ENCODE measurements around the gene GABRQ.
A peak's percentile ranks its signal among the peaks of the same experiment; 100 is the strongest.
"Not testable (repeated sequence)": the region's sequence is repeated elsewhere in the genome, so short reads cannot be mapped to it uniquely, and the experiment has no call there.

GABRQ gene

DNA sequence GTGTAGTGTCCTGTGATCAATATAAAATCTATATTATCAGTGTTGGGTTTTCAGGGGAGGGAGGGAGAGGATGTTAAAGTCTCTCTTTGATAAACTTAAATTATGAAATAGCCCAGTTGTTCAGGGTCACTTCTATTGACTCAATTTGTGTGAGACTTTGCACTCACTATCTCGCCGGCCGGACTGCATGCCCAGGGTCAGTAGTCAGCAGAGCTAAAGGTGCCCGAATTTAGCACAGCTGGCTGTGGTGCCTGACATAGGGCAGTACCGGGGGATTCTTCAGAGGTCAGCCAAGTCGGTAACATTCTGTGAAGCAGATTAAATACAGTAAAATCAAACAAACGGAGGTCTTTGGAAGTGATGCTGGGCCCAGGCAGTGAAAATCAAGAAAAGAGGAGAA lies 19.2 kb downstream of the GABRQ start:
- TF ChIP-seq CTCF (IDR thresholded peaks at IDR 0.05): no peak
- TF ChIP-seq ZFX (IDR thresholded peaks at IDR 0.05; ENCODE audit: borderline replicate concordance): no peak
- H3K27ac ChIP-seq: no peak overlapping the region

- no peak for TF ChIP-seq ZFX (IDR thresholded peaks at IDR 0.05; ENCODE audit: borderline replicate concordance)
- peak; percentile 20; the same call in 1 of the 2 replicates for TF ChIP-seq CTCF (IDR thresholded peaks at IDR 0.05)
Observed at GRCh38 chrX:152658302-152658701, 20.6 kb downstream of the GABRQ start.

DNA sequence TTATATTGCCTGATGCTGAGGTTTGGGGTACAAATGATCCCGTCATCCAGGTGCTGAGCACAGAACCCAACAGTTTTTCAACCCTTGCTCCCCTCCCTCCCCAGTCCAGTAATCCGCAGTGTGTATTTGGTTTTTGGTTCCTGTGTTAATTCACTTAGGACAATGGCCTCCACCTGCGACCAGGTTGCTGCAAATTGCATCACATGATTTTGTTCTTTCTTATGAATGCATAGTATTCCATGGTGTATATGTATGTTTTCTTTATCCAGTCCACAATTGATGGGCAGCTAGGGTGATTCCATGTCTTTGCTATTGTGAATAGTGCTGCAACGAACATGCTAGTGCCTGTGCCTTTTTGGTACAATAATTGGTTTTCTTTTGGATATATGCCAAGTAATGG lies 25.4 kb downstream of the GABRQ start:
- TF ChIP-seq ZFX (IDR thresholded peaks at IDR 0.05; ENCODE audit: borderline replicate concordance): no peak
- H3K27ac ChIP-seq: no peak overlapping the region

More at GRCh38 chrX:152658302-152658701, 20.6 kb downstream of the GABRQ start:
- no peak overlapping the region for H3K27ac ChIP-seq

GRCh38 chrX:152674135-152674534 lies 36.4 kb downstream of the GABRQ start:
- TF ChIP-seq ZFX (IDR thresholded peaks at IDR 0.05; ENCODE audit: borderline replicate concordance) (no peak), CTCF (IDR thresholded peaks at IDR 0.05) (no peak)
- no peak overlapping the region for H3K27ac ChIP-seq

GRCh38 chrX:152674652-152675051 lies 37.0 kb downstream of the GABRQ start:
- not testable (repeated sequence) for H3K27ac ChIP-seq

- H3K27ac ChIP-seq: not testable (repeated sequence)
Observed at GRCh38 chrX:152681012-152681411, 43.3 kb downstream of the GABRQ start.

DNA sequence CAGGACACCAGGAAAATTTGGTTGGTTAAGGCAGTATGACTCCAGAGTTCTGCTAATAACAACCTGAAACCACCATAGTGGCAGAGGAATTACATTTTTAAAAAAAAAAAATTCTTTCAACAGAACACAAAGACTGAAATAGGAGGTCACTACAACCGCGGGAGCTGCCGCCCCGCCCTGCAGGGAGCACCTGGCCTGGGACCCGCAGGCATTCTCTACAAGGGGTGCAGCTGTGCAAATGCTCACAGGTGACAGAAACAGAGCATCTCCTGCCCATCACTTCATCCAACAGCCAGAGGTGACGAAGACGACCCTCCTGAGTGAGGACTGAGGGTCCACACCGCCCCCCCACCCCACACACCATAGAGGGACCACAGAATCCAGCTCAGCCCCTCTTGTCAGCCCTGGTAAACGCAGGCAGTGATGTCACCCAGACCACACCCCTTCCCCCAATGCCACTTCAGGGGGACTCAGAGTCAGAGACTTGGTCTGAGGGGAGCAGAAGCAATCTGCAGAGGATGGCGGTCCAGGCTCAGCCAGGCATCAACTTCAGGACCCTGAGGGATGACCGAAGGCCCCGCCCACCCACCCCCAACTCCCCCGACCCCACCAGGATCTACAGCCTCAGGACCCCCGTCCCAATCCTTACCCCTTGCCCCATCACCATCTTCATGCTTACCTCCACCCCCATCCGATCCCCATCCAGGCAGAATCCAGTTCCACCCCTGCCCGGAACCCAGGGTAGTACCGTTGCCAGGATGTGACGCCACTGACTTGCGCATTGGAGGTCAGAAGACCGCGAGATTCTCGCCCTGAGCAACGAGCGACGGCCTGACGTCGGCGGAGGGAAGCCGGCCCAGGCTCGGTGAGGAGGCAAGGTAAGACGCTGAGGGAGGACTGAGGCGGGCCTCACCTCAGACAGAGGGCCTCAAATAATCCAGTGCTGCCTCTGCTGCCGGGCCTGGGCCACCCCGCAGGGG lies 60.5 kb downstream of the GABRQ start, which contains the start of gene MAGEA3:
Gene MAGEA3, plus strand, starts transcription at position 843 of the 980 bp plus-strand sequence. CDS start 2,039 bp downstream, outside the sequence.
- H3K27ac ChIP-seq: not testable (repeated sequence)

- H3K27ac ChIP-seq: not testable (repeated sequence)
Observed at GRCh38 chrX:152700390-152700789, 62.7 kb downstream of the GABRQ start.

- not testable (repeated sequence) for H3K27ac ChIP-seq
Observed at GRCh38 chrX:152706500-152706899, 68.8 kb downstream of the GABRQ start.
